ENCODE measurements around the gene NXF1. TPM values are rescaled to one million over a fixed set of nuclear protein-coding genes. Genes with fewer than 3 reads are reported as not detected.

The NXF1 gene
- total and polyA plus RNA-seq, 2 of the 13 experiments (the other 11 are each of a cell fraction or from before 2014, with no cell fraction given): 30.4 to 30.9 TPM

GRCh38 chr11:62796281-62796680 is 9.0 kb downstream of the NXF1 start (continued):
- TF ChIP-seq ZHX2 (IDR thresholded peaks at IDR 0.05; ENCODE audit: low read depth) (no peak), ZHX2 (CRISPR knock-in tag; IDR thresholded peaks at IDR 0.05; ENCODE audit: borderline replicate concordance) (no peak), ZNF44 (CRISPR knock-in tag; IDR thresholded peaks at IDR 0.05) (no peak), CREM (IDR thresholded peaks at IDR 0.05) (no peak), CREM (CRISPR knock-in tag; IDR thresholded peaks at IDR 0.05) (no peak), GATAD1 (CRISPR knock-in tag; IDR thresholded peaks at IDR 0.05) (no peak), ZNF850 (CRISPR knock-in tag; conservative IDR thresholded peaks at IDR 0.05) (no peak), ZNF549 (CRISPR knock-in tag; IDR thresholded peaks at IDR 0.05) (no peak), ZMAT3 (CRISPR knock-in tag; conservative IDR thresholded peaks at IDR 0.05) (no peak), ZMYM4 (CRISPR knock-in tag; IDR thresholded peaks at IDR 0.05) (no peak)
